Fibroblast of lung (primary cell): Measurements from ENCODE around the gene ARHGAP21. TPM values are rescaled to one million over a fixed set of nuclear protein-coding genes. Genes with fewer than 3 reads are reported as not detected.

Source experiments
- DNase-seq, 2 donors: peaks; one replicate each; pipeline versions ENCODE4 v3.0.0 to v3.0.0-alpha.2; 2010; ENCODE audit warnings: low read depth in 2 of 2
- H2AFZ ChIP-seq: 2 replicates; pipeline ENCODE4 v1.5.1; 2012; ENCODE audit warnings: low read length, control low read depth, inconsistent platforms
- H3K27ac ChIP-seq: 2 replicates; pipeline ENCODE4 v1.5.1; 2011; ENCODE audit warnings: low read length, control low read depth; ENCODE audit not compliant: insufficient read depth
- H3K27me3 ChIP-seq: 2 replicates; pipeline ENCODE4 v1.5.1; 2011; ENCODE audit warnings: mild to moderate bottlenecking, low read length; ENCODE audit not compliant: control insufficient read depth, insufficient read depth
- H3K36me3 ChIP-seq: 2 replicates; pipeline ENCODE4 v1.5.1; 2011; ENCODE audit warnings: low read length; ENCODE audit not compliant: control insufficient read depth, insufficient read depth
- H3K4me1 ChIP-seq: 2 replicates; pipeline ENCODE4 v1.5.1; 2011; ENCODE audit warnings: low read length; ENCODE audit not compliant: control insufficient read depth, insufficient read depth; ENCODE audit errors: extremely low read depth
- H3K4me2 ChIP-seq: 2 replicates; pipeline ENCODE4 v1.5.1; 2011; ENCODE audit warnings: low read length, control low read depth; ENCODE audit not compliant: insufficient read depth; ENCODE audit errors: extremely low read depth
- H3K4me3 ChIP-seq, 4 experiments: fragments of 200-600 bp in 1 of 4; sonication (generic) in 1 of 4; replicated peaks in 1 of 4; 2 replicates each; pipeline ENCODE4 v1.5.1; 2011 to 2016; ENCODE audit warnings: low read length in 4 of 4, low read depth in 3 of 4, mild to moderate bottlenecking in 3 of 4, control low read depth in 2 of 4, inconsistent platforms in 1 of 4, mixed read lengths in 1 of 4; ENCODE audit not compliant: insufficient read depth in 1 of 4; ENCODE audit errors: control extremely low read depth in 1 of 4
- H3K79me2 ChIP-seq: 2 replicates; pipeline ENCODE4 v1.5.1; 2012; ENCODE audit warnings: mild to moderate bottlenecking, low read length, inconsistent platforms; ENCODE audit not compliant: control insufficient read depth, insufficient read depth
- H3K9ac ChIP-seq: 2 replicates; pipeline ENCODE4 v1.5.1; 2011; ENCODE audit warnings: mild to moderate bottlenecking, low read length, control low read depth; ENCODE audit not compliant: insufficient read depth
- H3K9me3 ChIP-seq: 2 replicates; pipeline ENCODE4 v1.5.1; 2012; ENCODE audit warnings: low read depth, low read length; ENCODE audit not compliant: control insufficient read depth, insufficient read depth
- H4K20me1 ChIP-seq: 2 replicates; pipeline ENCODE4 v1.5.1; 2011; ENCODE audit warnings: low read length; ENCODE audit not compliant: control insufficient read depth, insufficient read depth; ENCODE audit errors: extremely low read depth
- EZH2 ChIP-seq: IDR thresholded peaks from 2 replicates; pipeline ENCODE4 v1.5.1; 2012; ENCODE audit warnings: low read length, control low read depth, mild to moderate bottlenecking; ENCODE audit errors: missing control alignments
- polyA plus RNA-seq, 2 donors: library from polyadenylated mRNA; depleted of rRNA in 1 of 2; stranded (reverse) in 1 of 2; unstranded in 1 of 2; fragments of >200 nt; gene quantifications; 2 replicates each; pipeline ENCODE4 v1.2.1, GENCODE V29; 2011 to 2012; ENCODE audit warnings: missing spikeins in 1 of 2
- total RNA-seq: library from RNA; depleted of rRNA; stranded (reverse); fragments of >200 nt; gene quantifications from 2 replicates; pipeline ENCODE4 v1.2.1, GENCODE V29; 2014
- TF ChIP-seq, protein P1 (sequence below), 2 donors: IDR thresholded peaks in 1 of 2; conservative IDR thresholded peaks in 1 of 2; 1 replicate in 1 of 2; 2 replicates in 1 of 2; pipeline ENCODE4 v1.5.1; 2011 to 2012; ENCODE audit warnings: low read length in 2 of 2, control low read depth in 1 of 2, inconsistent platforms in 1 of 2, low read depth in 1 of 2, mild to moderate bottlenecking in 1 of 2

ARHGAP21 gene
- total and polyA plus RNA-seq, 2 donors (not counting 1 experiment from before 2014, with no cell fraction given), result 105 to 173 TPM

DNA sequence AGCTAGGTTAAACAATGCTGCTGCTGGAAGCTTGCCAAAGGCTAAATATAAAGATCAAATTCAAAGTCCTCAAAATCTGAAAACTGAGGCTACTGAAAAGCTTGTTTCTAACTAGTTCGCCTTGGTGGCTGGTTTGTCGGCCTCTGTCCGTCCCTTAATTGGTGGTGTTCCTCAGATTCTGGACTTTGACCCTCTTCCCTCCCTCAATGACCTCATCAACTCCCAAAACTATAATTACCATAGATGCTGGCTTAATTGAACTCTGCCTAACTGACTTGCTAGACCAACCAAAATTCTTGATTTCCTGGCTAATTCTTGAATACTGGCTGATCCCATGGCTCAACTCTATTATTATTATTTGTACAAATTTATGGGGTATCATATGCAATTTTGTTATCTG is 15.6 kb downstream of the ARHGAP21 start:
- Histone ChIP-seq H3K4me1 (peaks cover 20% of the 10 kb centered on the region), H3K9me3 (no peaks in the 10 kb centered on the region)

DNA sequence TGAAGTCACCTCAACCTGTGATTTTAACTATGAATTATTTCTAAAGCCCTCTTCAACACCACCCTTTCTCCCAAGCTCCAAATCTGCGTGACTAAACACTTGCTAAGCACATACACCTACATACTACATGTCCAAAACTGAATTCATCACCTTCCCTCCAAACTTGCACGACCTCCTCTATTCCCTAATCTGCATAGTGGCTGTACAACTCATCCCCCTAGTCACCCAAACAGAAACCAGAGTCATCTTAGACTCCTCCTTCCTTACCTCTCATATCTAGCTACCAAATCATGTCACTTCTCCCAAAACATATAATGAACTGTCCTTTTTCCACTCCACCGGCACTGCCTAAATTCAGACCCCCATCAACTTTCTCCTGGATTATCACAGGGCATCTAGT is 16.2 kb downstream of the ARHGAP21 start:
- TF ChIP-seq EZH2, result no peak
- TF ChIP-seq, protein P1, sequence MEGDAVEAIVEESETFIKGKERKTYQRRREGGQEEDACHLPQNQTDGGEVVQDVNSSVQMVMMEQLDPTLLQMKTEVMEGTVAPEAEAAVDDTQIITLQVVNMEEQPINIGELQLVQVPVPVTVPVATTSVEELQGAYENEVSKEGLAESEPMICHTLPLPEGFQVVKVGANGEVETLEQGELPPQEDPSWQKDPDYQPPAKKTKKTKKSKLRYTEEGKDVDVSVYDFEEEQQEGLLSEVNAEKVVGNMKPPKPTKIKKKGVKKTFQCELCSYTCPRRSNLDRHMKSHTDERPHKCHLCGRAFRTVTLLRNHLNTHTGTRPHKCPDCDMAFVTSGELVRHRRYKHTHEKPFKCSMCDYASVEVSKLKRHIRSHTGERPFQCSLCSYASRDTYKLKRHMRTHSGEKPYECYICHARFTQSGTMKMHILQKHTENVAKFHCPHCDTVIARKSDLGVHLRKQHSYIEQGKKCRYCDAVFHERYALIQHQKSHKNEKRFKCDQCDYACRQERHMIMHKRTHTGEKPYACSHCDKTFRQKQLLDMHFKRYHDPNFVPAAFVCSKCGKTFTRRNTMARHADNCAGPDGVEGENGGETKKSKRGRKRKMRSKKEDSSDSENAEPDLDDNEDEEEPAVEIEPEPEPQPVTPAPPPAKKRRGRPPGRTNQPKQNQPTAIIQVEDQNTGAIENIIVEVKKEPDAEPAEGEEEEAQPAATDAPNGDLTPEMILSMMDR (conservative IDR thresholded peaks at IDR 0.05 in 1 of 2, IDR thresholded peaks at IDR 0.05 in 1 of 2; ENCODE audit: low read depth in 1 of 2, low read length in 2 of 2), result no peak
- H4K20me1 ChIP-seq, result no peaks in the 10 kb centered on the region
- H3K36me3 ChIP-seq, result no peaks in the 10 kb centered on the region
- H3K9me3 ChIP-seq, result no peaks in the 10 kb centered on the region
- H3K4me3 ChIP-seq, result no peak overlapping the region
- DNase-seq, result no peak
- H3K27ac ChIP-seq, result peak overlapping the region; percentile 63
- H3K9ac ChIP-seq, result no peak overlapping the region
- H3K4me2 ChIP-seq, result no peak overlapping the region
- peaks cover 20% of the 10 kb centered on the region for H3K4me1 ChIP-seq
- H3K79me2 ChIP-seq, result peaks cover 95% of the 10 kb centered on the region
- no peak overlapping the region for H2AFZ ChIP-seq
- no peaks in the 10 kb centered on the region for H3K27me3 ChIP-seq

More for the DNA sequence above, 15.6 kb downstream of the ARHGAP21 start:
- Histone ChIP-seq H3K4me2 (no peak overlapping the region), H3K27ac (no peak overlapping the region), H3K79me2 (peaks cover 95% of the 10 kb centered on the region), H2AFZ (no peak overlapping the region), H4K20me1 (no peaks in the 10 kb centered on the region), H3K27me3 (no peaks in the 10 kb centered on the region), H3K4me3 (no peak overlapping the region), H3K36me3 (no peaks in the 10 kb centered on the region), H3K9ac (no peak overlapping the region)
- TF ChIP-seq, protein P1 (conservative IDR thresholded peaks at IDR 0.05 in 1 of 2, IDR thresholded peaks at IDR 0.05 in 1 of 2; ENCODE audit: low read depth in 1 of 2, low read length in 2 of 2), result no peak
- TF ChIP-seq EZH2, result no peak
- DNase-seq, result peak in 1 of 2 donors; percentile 38

DNA sequence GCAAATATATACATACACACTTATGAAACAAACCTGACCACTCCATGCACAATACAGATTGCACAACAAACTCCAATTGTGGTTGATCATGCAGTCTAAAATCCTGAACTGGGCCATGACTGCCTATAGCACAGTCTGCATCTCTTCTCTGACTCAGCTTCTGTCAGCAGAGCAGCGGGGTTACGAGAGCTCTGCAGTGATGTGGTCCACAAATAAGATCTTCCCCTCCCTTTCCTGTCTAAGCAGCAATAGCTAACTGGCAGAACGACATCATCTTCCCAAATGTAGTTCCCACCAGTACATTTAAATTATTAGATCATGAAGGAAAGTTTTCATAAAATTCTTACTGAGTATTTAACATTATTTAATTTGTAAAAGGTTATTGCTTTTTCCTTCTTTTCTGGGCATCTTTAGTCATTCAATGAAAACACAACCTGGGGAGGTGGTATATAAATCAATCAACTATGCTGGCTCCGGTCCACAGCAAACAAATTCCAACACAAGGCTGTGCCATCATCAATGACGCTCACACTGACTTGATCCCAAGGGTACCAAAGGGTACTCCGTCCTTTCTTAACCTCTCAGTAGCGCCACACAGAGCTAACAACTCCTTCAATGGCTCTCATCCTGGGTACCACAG is 17.1 kb downstream of the ARHGAP21 start:
- Histone ChIP-seq H2AFZ (no peak overlapping the region), H3K79me2 (peaks cover 95% of the 10 kb centered on the region), H3K4me3 (no peak overlapping the region), H3K27me3 (no peaks in the 10 kb centered on the region), H3K36me3 (no peaks in the 10 kb centered on the region), H3K27ac (peak overlapping the region; percentile 63), H4K20me1 (no peaks in the 10 kb centered on the region), H3K4me1 (peaks cover 20% of the 10 kb centered on the region), H3K9me3 (no peaks in the 10 kb centered on the region), H3K4me2 (peak overlapping the region; percentile 52), H3K9ac (no peak overlapping the region)
- TF ChIP-seq, protein P1 (conservative IDR thresholded peaks at IDR 0.05 in 1 of 2, IDR thresholded peaks at IDR 0.05 in 1 of 2; ENCODE audit: low read depth in 1 of 2, low read length in 2 of 2), result no peak
- no peak for TF ChIP-seq EZH2
- DNase-seq, result peak; percentile 96 to 98
